ENCODE measurements around the gene MAD1L1.

Gene MAD1L1

DNA sequence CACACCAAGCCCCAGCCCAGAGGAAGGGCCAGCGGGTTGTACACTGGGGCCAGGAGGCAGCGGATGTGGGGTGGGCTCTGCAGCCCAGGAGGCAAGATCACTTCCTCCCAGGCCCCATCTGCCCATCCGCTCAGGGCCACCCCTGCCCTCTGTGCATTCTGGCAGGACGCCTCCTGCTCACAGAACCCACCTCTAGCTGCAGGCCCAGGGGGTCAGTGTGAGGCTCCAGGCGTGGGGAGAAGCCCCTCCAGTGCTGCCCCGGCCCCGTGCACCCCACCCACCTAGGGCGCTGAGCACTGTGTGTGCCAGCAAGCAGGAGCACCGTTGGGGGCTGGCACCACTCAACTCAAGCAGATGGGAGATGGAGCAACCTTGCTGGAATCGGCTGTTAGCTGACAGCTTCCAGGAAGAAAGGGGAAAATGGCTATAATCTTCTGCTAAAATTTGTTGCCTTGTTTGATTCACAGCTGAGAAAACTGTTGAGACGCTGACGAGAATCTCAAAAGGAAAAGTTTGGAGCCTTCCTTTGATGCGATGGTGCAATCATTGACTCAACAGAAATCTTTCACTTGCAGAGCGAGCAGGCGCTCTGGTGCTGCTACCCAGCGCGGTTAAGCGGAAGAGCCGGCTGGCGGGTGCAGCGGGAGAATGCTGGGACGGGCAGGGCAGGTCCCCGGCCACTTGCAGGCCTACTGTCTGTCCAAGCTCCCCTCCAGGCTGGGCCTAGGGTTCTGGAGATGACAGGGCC lies 286.5 kb downstream of the MAD1L1 start:
- no peak for DNase-seq

DNA sequence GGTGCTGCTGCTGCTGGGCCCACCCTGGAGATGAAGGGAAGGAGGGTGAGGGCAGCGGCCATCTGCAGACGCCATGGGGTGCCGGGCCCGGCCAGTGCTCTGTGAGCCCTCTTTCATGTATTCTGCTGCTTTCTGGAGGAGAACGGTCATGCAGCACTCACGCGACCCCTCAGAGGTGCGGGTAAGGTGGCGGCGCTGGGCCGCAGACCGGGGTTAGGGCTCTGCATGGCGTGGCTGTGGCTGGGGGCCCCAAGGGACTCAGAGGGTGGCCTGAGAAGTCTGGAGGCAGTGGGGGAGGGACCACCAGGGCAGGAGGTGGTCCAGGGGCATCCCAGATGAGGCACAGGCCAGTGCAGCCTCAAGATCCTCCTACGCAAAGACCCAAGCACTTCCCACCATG lies 287.2 kb downstream of the MAD1L1 start:
- DNase-seq, result no peak

DNA sequence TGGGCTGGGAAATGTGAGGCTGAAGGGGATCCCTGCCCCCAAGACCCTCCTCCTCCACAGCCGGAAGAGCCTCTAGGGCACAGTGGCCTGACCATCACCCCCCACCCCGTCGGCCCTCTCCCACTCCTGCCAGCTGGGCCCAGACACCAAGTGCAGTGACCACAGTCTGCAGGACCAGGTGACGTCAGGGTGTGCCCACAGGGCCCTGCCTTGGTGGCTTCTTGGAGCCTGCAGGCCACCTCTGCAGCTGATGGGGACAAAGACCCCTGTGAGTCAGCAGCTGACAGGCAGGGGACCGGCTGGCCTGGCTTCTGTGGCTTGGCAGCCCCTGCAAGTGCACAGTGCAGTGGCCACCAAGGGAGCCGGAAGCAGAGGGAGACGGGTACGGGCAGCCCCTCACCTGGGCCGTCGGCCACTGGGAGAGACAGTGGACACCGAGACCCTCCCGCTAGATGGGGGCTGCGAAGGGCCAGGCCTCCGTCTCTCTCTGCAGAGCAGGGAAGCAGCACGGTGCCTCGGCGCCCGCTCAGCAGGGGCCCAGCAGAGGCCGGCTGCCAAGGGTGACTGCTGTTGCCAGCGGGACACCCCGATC lies 288.0 kb downstream of the MAD1L1 start:
- no peak for DNase-seq

DNA sequence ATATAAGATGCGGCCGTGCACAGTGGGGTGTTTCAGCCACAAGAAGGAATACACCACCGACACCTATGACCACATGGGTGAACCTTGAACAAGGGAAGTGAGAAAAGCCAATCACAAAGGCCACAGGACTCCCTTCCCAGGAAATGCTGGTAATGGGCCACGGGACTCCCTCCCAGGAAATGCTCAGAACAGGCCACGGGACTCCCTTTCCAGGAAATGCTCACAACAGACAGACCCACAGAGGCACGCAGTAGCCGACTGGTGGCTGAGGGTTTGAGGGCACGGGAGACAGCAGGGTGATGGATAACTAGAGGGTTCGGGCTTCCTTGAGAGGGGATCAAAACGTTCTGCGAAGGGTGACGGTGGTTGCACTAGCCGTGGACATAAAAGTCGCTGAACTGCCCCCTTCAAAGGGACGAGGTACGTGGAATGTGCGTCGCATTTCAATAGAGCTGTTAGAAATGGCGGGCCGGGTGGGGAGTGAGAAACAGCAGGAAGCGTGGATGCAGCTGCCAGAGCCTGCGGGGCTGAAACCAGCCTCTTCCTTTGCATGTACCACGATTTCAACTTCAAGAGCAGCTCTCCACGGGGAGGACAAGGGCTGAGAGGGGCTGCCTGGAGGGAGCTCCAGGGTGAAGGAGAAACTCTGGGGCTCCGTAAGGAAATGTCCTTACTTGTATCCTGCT lies 288.7 kb downstream of the MAD1L1 start:
- no peak for DNase-seq

DNA sequence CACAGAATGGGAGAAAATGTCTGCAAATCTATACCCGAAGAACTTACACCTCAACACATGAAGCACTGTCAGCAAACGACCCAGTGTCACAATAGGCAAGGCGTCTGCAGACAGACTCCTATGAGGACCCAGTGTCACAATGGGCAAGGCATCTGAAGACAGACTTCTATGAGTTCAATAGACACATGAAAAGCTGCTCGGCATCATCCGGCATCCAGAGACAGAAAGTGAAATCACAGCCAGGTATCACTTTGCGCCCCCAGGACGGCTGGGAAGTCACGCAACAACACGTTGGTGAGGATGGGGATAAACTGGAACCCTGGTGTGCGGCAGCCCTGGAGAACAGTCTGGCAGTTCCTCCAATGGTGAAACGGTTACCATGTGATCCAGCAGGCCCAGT lies 289.4 kb downstream of the MAD1L1 start:
- DNase-seq, result no peak

DNA sequence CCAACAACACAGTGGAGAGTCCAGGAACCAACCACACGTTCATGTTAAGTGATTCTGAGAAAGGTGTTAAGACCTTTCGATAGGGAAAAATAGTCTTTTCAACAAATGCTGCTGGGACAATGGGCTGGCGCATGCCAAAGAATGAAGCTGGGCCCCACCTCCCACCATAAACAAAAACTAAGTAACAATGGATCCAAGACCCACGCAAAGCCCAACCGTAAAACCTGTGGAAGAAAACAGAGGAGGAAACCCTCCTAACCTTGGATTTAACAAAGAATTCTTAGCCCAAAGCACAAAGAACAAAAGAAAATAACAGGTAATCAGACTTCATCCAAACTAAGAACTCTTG lies 289.8 kb downstream of the MAD1L1 start:
- DNase-seq, result no peak

DNA sequence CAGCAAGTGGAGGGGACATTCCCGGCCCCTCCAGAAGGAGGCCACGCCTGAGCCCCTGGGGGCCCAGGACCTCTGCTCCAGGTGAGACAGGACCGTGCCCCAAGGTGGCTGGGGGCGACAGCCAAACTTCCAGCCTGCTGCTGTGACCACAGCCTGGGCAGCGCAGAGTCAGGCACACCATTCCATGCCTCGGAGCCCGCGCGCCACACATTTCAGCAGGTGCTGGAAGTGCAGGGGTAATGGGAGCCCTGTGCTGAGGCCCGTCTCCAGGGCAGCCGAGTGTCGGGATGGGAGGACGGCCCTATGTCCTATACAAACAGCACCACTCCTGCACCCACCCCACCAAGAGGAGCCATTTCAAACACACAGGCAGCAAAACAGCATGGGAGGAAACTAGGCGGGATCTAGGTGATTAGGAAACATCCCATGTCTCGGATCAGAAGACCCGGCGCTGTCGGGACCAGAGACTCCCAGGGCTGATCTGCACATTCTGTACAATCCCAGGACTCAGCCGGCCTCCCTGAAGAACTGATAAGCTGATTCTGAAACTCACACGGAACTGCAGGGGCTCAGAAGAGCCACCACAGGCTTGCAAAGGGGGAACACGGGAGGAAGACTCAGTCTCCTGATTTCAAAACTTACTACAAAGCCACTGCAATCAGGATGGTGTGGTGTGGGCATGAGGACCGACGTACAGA lies 290.4 kb downstream of the MAD1L1 start:
- no peak for DNase-seq

DNA sequence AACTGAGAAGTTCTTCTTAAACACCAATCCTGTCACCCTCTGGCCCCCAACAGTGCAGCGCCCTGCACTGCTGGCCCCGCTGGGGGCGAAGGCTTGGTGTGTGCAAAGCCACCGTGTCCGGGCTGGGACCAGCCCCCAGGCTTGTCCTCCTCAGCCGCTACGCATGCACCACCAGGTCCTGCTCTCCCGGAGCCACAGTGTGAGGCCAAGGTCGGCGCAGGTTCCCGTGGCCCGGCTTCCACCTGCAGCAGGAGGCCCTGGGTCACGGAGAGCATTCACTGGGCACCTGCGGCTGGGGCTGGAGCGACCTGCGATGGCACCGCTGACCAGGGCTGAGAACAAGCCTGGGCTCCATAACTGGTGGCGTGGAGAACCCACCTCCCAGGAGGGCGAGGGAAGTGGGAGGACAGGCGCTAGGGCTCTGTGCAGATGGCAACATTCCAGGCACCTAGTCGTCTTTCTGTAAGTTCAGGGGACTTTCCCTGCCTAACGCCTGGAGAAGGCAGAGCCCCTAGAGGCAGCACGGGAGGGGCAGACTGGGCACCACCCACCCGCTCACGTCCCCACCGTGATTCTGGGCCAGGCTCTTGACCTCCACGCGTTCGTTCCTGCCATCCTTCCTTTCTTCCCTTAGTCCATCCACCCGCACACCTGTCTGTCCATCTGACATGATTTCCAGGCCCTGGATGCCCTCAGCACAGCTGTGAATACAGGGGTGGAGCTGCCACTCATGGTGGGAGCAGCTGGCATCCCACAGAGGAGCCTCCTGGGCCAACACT lies 291.1 kb downstream of the MAD1L1 start:
- no peak for DNase-seq

DNA sequence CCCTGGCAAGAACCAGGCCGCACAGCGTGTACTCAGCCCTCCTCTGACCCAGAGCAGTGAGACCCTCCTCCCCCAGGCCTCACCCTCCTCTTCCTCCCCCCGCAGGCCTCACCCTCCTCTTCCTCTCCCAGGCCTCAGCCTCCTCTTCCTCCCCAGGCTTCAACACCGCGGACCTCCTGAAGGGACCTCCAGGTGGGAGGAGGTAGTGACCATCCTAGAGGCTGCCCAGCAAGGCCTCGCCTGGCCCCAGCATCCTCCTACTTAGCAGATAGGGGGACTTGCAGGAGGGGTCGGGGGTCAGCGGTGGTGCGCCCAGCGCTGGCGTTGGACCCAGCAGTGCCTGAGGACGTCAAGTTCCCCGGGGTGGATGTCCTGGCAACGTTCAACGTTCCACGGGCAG lies 291.9 kb downstream of the MAD1L1 start:
- DNase-seq, result no peak

DNA sequence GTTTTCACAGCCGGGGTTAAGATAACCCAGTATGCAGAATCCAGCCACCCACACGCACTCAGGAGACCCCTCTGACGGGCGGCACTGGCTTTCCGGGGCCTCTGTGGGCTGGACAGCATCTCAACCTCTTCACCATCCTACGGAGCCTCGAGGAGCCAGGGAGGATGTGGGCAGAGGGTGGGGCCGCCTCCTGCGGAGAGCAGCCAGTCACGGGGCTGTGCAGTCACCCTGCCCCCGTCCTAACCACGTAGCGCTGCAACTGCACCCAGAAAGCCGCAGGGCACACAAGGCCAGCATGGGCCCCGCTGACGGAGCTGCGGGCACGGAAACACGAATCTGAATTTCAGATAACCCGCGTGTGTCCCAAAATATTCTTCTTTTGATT lies 292.4 kb downstream of the MAD1L1 start:
- DNase-seq, result peak; percentile 68

DNA sequence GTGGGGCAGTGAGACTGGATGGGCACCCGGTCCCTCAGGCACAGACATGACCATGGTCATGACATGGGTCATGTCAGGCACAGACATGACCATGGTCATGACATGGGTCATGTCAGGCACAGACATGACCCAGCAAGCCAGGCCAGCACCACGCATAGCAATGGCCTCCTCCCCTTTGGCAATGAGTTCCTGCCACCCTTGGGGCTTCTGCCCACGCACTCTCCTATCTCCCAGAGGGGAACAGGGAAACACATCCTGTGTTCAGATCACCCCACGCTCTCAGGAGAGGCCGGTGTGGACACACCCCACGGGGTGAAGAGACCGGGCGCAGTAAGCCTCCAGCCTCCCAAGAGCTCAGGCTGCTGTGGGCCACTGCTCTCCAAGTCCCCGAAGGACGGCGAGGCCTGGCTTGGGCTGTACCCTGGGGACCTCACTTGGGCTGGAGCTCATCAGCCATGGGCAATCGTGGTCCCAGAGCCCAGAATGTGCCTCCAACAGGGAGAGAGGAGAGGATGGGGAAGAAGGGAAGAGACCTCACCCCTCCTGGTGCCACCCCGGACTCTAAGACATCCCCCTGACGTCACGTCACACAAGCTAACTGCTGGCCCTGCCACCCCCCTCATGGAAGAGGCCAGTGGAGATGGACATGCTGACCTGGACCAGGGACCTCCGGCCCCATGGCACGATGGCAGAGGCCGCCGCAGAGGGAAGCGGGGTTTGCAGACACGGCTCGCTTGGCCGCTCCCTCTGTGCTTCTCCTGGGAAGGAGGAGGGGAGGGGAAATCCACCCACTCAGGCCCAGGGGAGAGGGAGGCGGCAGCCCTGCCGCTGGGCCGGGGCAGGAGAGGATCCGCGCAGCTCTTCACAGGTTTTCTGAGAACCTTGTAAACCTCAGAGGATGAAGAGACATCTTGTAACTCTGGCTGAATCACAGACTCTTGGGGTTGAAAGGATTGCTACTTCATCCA lies 293.0 kb downstream of the MAD1L1 start:
- DNase-seq, result no peak

DNA sequence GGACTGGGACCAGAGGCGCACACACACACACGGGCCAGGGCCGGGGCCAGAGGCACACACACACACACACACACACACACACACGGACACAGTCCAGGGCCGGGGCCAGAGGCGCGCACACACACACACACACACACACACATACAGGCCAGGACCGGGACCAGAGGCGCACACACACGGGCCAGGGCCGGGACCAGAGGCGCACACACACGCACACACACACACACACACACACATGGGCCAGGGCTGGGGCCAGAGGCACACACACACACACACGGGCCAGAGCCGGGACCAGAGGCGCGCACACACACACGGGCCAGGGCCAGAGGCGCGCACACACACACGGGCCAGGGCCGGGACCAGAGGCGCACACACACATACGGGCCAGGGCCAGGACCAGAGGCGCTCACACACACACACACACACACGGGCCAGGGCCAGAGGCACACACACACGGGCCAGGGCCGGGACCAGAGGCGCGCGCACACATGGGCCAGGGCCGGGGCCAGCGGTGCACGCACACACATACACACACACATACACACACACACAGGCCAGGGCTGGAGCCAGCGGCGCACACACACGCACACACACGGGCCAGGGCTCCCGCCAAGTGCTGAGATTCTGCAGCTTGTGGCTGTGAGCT lies 293.8 kb downstream of the MAD1L1 start:
- no peak for DNase-seq

DNA sequence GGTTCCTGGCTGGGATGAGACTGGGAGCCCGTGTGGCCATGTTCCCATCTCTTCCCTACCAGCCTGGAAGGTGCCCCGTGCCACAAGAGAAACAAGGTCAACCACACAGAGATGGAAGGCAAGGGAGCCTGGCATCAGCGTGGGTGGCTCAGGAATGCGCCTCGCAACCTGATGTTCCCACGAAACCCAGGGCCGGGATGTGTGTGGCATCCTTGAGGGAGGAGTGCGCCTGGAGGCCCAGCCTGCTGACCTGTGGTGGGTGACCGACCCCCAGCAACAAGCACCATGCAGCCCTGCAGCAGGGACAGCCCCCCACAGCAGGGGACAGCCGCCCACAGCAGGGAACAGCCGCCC lies 295.5 kb downstream of the MAD1L1 start:
- DNase-seq, result no peak

DNA sequence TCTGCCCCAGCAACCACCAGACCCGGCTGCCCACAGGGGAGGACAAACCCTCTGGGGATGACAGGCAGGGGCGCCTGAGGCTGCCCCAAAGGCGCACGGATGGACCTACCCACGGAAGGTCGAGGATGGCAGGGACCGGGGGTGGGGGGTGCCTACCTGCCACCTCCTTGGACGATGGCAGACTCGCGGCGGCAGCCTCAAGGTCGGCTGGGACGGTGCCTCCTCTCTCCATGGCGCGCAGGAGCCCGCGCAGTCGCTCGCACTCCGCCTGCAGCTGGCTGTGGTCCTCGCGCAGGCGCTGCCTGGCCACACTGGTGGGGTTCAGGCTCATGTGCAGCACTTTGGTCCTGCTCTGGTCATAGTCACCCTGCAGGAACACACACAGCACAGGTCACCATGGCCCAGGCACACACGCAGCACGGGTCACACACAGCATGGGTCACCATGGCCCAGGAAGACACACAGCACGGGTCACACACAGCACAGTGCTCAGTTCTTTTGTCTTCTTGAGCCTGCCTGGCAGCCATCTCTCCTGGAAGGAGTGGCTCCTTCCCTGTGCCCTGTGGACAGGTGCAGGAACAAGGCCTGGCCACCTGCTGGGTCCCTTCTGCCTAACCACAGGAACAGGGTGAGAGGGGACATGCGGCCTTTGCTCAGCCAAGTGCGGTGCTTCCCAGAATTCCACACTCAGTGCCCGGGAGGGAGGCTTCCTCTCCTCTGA lies 296.1 kb downstream of the MAD1L1 start:
- DNase-seq, result no peak

DNA sequence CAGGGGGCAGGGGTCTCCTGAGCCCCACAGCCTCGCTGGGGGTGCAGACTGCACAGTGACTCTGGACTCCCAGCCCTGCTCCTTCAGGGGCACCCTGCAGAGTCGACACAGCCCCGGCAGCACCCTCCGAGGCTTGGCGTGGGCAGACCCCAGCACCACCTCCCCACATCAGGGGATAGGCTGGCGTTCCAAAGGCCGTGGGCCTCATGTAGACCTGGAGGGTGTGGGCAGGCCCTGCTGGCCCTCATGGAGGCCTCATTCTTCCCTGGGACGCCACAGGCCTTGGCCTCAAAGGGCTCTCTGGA lies 296.8 kb downstream of the MAD1L1 start:
- no peak for DNase-seq

DNA sequence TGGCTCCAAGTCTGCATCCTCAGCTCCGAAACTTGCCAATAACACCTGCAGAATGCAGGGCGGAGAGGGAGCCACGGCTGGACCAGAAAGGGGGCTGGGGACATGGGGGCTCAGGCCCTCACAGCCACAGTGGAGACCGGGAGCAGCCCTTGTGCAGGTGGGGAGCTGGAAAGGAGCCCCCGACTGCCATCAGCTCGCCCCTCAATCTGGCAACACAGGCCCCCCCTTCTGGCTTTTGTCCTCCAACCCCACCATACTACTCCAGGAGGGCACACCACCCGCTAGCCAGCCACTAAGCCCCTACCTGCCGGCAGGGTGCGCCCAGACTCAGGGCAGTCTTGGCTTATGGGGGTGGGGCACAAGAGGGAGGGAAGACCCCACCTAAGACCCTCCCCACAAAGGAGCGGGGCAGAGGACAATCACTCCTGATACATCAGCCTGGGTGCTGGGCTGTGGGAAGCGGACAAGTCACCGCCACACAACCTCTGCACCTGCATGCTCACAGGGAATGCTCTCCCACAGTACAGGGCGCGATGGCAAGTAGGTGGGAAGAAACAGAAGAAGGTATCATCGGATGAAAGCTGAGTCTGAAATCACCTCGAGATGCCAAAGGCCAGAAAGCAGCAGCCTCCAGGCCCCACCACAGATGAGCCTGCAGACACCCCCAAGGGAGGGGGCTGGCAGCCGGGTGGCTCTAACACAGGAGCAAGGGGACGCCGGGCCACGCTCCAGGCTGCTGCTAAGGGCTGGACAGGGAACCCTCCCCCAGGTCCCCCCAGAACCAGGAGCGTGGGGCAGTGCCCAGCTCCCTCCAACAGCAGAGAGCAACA lies 297.4 kb downstream of the MAD1L1 start:
- DNase-seq, result no peak

DNA sequence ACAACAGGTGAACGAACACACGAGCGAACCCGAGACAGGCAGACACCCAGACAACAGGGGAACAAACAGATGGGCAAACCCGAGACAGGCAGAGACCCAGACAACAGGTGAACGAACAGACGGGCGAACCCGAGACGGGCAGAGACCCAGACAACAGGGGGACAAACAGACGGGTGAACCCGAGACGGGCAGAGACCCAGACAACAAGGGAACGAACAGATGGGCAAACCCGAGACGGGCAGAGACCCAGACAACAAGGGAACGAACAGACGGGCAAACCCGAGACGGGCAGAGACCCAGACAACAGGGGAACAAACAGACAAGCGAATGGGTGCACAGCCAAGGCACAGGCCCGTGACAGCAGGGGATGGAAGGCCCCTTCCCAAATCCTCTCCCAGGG lies 298.0 kb downstream of the MAD1L1 start:
- DNase-seq, result no peak

DNA sequence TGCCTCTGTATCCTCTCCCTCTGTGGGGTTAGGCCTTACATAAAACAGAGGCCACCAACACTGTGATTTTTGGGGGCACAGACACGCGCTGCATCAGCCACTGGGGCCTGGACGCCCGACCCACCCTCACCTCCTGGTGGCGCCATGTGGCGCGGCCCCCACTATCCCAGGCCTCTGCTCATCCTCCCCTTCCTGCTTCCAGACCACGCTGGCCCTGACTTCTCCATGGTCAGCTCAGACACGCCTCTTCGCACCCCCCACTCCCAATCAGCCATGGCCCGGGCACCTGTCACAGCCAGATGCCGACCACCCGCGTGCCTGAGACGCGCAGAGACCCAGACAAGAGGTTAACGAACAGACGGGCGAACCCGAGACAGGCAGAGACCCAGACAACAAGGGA lies 298.7 kb downstream of the MAD1L1 start:
- no peak for DNase-seq

DNA sequence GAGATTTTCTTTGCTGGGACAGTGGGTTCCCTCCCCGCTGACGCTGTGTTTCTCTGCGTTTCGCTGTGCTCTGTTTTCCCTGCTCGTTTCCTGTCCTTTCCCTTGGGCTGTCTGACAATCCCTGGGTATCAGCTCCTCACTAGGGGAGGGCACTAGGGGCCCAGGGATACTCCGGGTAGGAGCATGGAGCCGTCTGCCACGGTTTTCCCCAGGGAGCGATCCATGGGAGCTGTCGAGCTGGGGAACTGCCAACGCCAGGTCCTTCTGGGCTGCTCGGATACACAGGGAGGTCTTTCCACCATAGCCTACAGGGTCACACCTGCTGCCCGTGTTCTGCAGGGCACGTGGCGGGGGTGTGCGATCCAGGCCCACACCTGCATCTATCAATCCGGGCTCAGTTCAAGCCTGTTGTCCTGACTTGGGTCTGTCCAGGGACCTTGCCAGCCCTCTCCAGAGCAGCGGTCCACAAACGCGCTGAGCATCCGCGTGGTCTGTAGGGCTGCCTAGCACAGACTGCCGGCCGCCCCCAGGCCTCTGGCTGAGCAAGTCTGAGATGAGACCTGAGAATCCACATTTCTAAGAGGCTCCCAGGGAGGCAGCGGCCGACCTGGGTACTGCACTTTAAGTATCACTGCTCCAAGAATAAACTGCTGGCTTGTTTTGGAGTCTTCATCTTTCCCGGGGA lies 299.5 kb downstream of the MAD1L1 start:
- no peak for DNase-seq

DNA sequence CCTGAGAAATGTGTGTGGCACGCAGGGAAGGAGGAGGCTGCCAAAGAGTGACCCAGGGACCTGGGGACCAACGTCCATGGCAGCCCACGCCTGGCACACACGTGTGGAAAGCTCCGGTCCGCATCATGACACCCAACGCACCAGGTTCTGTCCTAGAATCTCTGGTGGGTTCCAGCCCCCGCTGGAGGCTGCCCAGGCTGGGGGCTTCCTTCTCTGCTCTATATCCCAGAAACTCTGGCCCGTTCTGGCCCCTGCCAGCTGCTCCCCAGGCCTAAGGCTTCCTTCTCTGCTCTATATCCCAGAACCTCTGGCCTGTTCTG lies 300.8 kb downstream of the MAD1L1 start:
- DNase-seq, result no peak

All from EL (cell line).